H1 (cell line): ENCODE data around the gene TRAPPC12. TPM values are rescaled to one million over a fixed set of nuclear protein-coding genes. Genes with fewer than 3 reads are reported as not detected.
"Not testable (repeated sequence)": the region's sequence is repeated elsewhere in the genome, so short reads cannot be mapped to it uniquely, and the experiment has no call there.

Experiments
- CTCF ChIA-PET: fragments of 300-600 bp; sonication (Branson Sonifier 250); formaldehyde crosslinking; loops from one replicate; lab custom pipeline; 2021; ENCODE audit not compliant: partially characterized antibody; lab: Charles Lee
- POLR2A ChIA-PET: fragments of 300-600 bp; sonication (Branson Sonifier 250); formaldehyde crosslinking; loops from one replicate; lab custom pipeline; 2021; ENCODE audit warnings: inconsistent platforms; ENCODE audit not compliant: partially characterized antibody; lab: Charles Lee
- DNase-seq, 2 experiments: peaks; one replicate each; pipeline versions ENCODE4 v3.0.0 to v3.0.0-alpha.2; 2010 to 2022; ENCODE audit warnings: low spot score in 2 of 2, low read depth in 1 of 2, mixed read lengths in 1 of 2
- FAIRE-seq: peaks from 2 replicates; lab custom pipeline; 2011; peaks lifted over from hg19 to GRCh38; lab: Jason Lieb, UNC
- H2AFZ ChIP-seq: 2 replicates; pipeline ENCODE4 v1.8.1; 2012; ENCODE audit warnings: low read length, inconsistent platforms
- H2AK5ac ChIP-seq: 2 replicates; pipeline ENCODE4 v1.6.1; 2013; ENCODE audit warnings: low read depth, low read length
- H2BK120ac ChIP-seq: replicated peaks from 2 replicates; pipeline ENCODE3; 2013; ENCODE audit warnings: low read depth, low read length, inconsistent platforms
- H2BK12ac ChIP-seq: 2 replicates; pipeline ENCODE4 v1.6.1; 2013; ENCODE audit warnings: low read depth, low read length
- H2BK15ac ChIP-seq: 2 replicates; pipeline ENCODE4 v1.6.1; 2013; ENCODE audit warnings: low read length
- H2BK20ac ChIP-seq: 2 replicates; pipeline ENCODE4 v1.6.1; 2013; ENCODE audit warnings: low read length
- H2BK5ac ChIP-seq: 2 replicates; pipeline ENCODE4 v1.6.1; 2013; ENCODE audit warnings: low read depth, low read length
- H3K14ac ChIP-seq: 2 replicates; pipeline ENCODE4 v1.6.1; 2013; ENCODE audit warnings: inconsistent platforms; ENCODE audit not compliant: insufficient read length
- H3K18ac ChIP-seq: 2 replicates; pipeline ENCODE4 v1.6.1; 2013; ENCODE audit warnings: low read length; ENCODE audit errors: extremely low read depth
- H3K23ac ChIP-seq: 2 replicates; pipeline ENCODE4 v1.6.1; 2013; ENCODE audit warnings: inconsistent platforms; ENCODE audit not compliant: insufficient read length
- H3K23me2 ChIP-seq: 2 replicates; pipeline ENCODE4 v1.6.1; 2013; ENCODE audit warnings: low read depth, low read length
- H3K27ac ChIP-seq: 2 replicates; pipeline ENCODE4 v1.6.1; 2011; ENCODE audit warnings: low read depth, low read length, inconsistent platforms
- H3K27me3 ChIP-seq, 4 experiments: replicated peaks in 1 of 4; 1 replicate in 1 of 4; 2 replicates in 3 of 4; pipeline versions ENCODE4 v1.6.1 to v1.8.1; 2011 to 2013; ENCODE audit warnings: low read length in 3 of 4, mild to moderate bottlenecking in 3 of 4, inconsistent platforms in 2 of 4, mixed read lengths in 2 of 4, moderate library complexity in 1 of 4; ENCODE audit not compliant: control insufficient read depth in 3 of 4, insufficient read depth in 3 of 4; ENCODE audit errors: extremely low read depth in 1 of 4
- H3K36me3 ChIP-seq, 4 experiments: 2 replicates each; pipeline versions ENCODE4 v1.6.1 to v1.8.1; 2011 to 2013; ENCODE audit warnings: mild to moderate bottlenecking in 4 of 4, low read length in 3 of 4, moderate library complexity in 2 of 4, control low read depth in 1 of 4, inconsistent platforms in 1 of 4; ENCODE audit not compliant: insufficient read depth in 4 of 4, control insufficient read depth in 2 of 4
- H3K4ac ChIP-seq: replicated peaks from 2 replicates; pipeline ENCODE3; 2013; ENCODE audit warnings: low read length, low read depth, mixed read lengths, inconsistent platforms; ENCODE audit not compliant: insufficient read length
- H3K4me1 ChIP-seq, 4 experiments: replicated peaks in 1 of 4; 1 replicate in 1 of 4; 2 replicates in 3 of 4; pipeline versions ENCODE4 v1.6.1 to v1.8.1; 2011 to 2013; ENCODE audit warnings: low read length in 3 of 4, inconsistent platforms in 2 of 4, mixed read lengths in 1 of 4; ENCODE audit not compliant: insufficient read depth in 4 of 4, control insufficient read depth in 3 of 4
- H3K4me2 ChIP-seq, 2 experiments: 2 replicates each; pipeline versions ENCODE4 v1.6.1 to v1.8.1; 2011 to 2013; ENCODE audit warnings: low read depth in 2 of 2, low read length in 2 of 2, control low read depth in 1 of 2, inconsistent platforms in 1 of 2, mild to moderate bottlenecking in 1 of 2; ENCODE audit not compliant: insufficient read depth in 1 of 2
- H3K4me3 ChIP-seq, 4 experiments: fragments of 200-600, 300-600 bp in 1 of 4; sonication (generic), shearing (Covaris generic), sonication (Bioruptor Twin) in 1 of 4; 2 replicates each; pipeline versions ENCODE4 v1.5.1 to v1.8.1; 2011 to 2016; ENCODE audit warnings: low read length in 4 of 4, low read depth in 3 of 4, control low read depth in 2 of 4, inconsistent platforms in 2 of 4, mild to moderate bottlenecking in 2 of 4, mixed read lengths in 1 of 4, moderate library complexity in 1 of 4; ENCODE audit not compliant: insufficient read depth in 2 of 4; ENCODE audit errors: extremely low read depth in 1 of 4
- H3K56ac ChIP-seq: replicated peaks from 2 replicates; pipeline ENCODE3; 2013; ENCODE audit warnings: low read depth, mild to moderate bottlenecking, mixed read lengths, low read length, inconsistent platforms; ENCODE audit not compliant: insufficient read length
- H3K79me1 ChIP-seq: 2 replicates; pipeline ENCODE4 v1.6.1; 2013; ENCODE audit warnings: low read depth, low read length, control low read depth
- H3K79me2 ChIP-seq, 2 experiments: 2 replicates each; pipeline versions ENCODE4 v1.6.1 to v1.8.1; 2012 to 2013; ENCODE audit warnings: low read length in 2 of 2, mild to moderate bottlenecking in 2 of 2, inconsistent platforms in 1 of 2; ENCODE audit not compliant: insufficient read depth in 2 of 2, control insufficient read depth in 1 of 2
- H3K9ac ChIP-seq, 4 experiments: replicated peaks in 1 of 4; 1 replicate in 1 of 4; 2 replicates in 3 of 4; pipeline versions ENCODE4 v1.6.1 to v1.8.1; 2011 to 2013; ENCODE audit warnings: low read depth in 3 of 4, low read length in 3 of 4, control low read depth in 2 of 4, mild to moderate bottlenecking in 2 of 4, moderate library complexity in 2 of 4, inconsistent platforms in 1 of 4; ENCODE audit errors: extremely low read depth in 1 of 4
- H3K9me3 ChIP-seq, 2 experiments: 2 replicates each; pipeline versions ENCODE4 v1.6.1 to v1.8.1; 2012 to 2013; ENCODE audit warnings: mild to moderate bottlenecking in 2 of 2, moderate library complexity in 2 of 2, control low read depth in 1 of 2, inconsistent platforms in 1 of 2, low read depth in 1 of 2, low read length in 1 of 2, mixed read lengths in 1 of 2; ENCODE audit not compliant: insufficient read depth in 2 of 2
- H4K20me1 ChIP-seq, 2 experiments: replicated peaks in 1 of 2; 2 replicates each; pipeline versions ENCODE3 to v1.8.1; 2011 to 2013; ENCODE audit warnings: inconsistent platforms in 2 of 2, low read length in 2 of 2, mild to moderate bottlenecking in 1 of 2; ENCODE audit not compliant: insufficient read depth in 2 of 2, control insufficient read depth in 1 of 2
- H4K5ac ChIP-seq: 2 replicates; pipeline ENCODE4 v1.6.1; 2013; ENCODE audit warnings: low read length, low read depth, mixed read lengths, inconsistent platforms; ENCODE audit not compliant: insufficient read length
- H4K8ac ChIP-seq: 2 replicates; pipeline ENCODE4 v1.8.0; 2013; ENCODE audit warnings: mild to moderate bottlenecking, moderate library complexity, low read length, inconsistent platforms; ENCODE audit not compliant: insufficient read depth; ENCODE audit errors: extremely low read depth
- H4K91ac ChIP-seq: replicated peaks from 2 replicates; pipeline ENCODE3; 2013; ENCODE audit warnings: low read length, mixed read lengths, inconsistent platforms; ENCODE audit not compliant: insufficient read length
- WGBS, 2 experiments: shearing (Covaris generic) in 1 of 2; methylation state at CpG; one replicate each; pipeline versions ENCODE4 v1.1.6 to v1.1.7; 2013 to 2015; ENCODE audit warnings: low lambda C conversion rate in 2 of 2, mixed read lengths in 2 of 2, inconsistent platforms in 1 of 2, low coverage in 1 of 2, missing lambda C conversion rate in 1 of 2; ENCODE audit not compliant: insufficient replicate concordance in 2 of 2, insufficient coverage in 1 of 2, insufficient read length in 1 of 2; ENCODE audit errors: extremely low coverage in 1 of 2, missing lambda C conversion rate in 1 of 2; 5-methylcytosine and 5-hydroxymethylcytosine counted together
- polyA plus RNA-seq, 7 experiments: library from polyadenylated mRNA; depleted of rRNA in 3 of 7; stranded (reverse) in 5 of 7; unstranded in 2 of 7; fragments of >200 nt in 5 of 7; fragments of 200-250 nt in 2 of 7; gene quantifications; 1 replicate in 5 of 7; 2 replicates in 1 of 7; 4 replicates in 1 of 7; pipeline versions ENCODE4 v1.2.1 to v1.2.3, GENCODE V29; 2011 to 2013; ENCODE audit warnings: missing spikeins in 2 of 7, mixed read lengths in 2 of 7
- total RNA-seq: library from RNA; stranded (reverse); fragmentation: NEBNext Ultra II Directional; extraction: Animal tissue kit (Norgen Biotek cat#: 25700); gene quantifications from 2 replicates; pipeline ENCODE4 v1.2.1, GENCODE V29; 2021

The TRAPPC12 gene
- total and polyA plus RNA-seq, 2 of the 8 experiments (the other 6 are each of a cell fraction or from before 2014, with no cell fraction given): 35.0 to 67.3 TPM

DNA sequence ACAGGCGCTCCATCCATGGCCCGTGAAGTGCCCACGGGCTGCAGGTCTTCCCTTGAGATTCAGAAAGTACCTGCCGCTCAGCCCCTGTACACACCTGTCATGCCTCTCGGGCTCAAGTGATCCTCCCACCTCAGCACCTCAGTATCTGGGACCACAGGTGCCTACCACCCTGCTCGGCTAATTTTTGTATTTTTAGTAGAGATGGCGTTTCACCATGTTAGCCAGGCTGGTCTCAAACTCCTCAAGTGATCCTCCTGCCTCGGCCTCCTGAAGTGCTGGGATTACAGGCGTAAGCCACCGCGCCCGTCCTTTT lies 112.9 kb downstream of the TRAPPC12 start:
- not testable (repeated sequence) for H3K79me1 ChIP-seq, H3K14ac ChIP-seq, H3K23me2 ChIP-seq, H2AK5ac ChIP-seq, H4K5ac ChIP-seq, H2BK12ac ChIP-seq, H2BK5ac ChIP-seq, H3K56ac ChIP-seq, H2AFZ ChIP-seq, FAIRE-seq, H2BK15ac ChIP-seq, DNase-seq, H4K91ac ChIP-seq, H4K20me1 ChIP-seq, H3K36me3 ChIP-seq, H3K4me2 ChIP-seq, H4K8ac ChIP-seq, H3K18ac ChIP-seq, H2BK120ac ChIP-seq, H3K4ac ChIP-seq, H3K4me1 ChIP-seq, H3K23ac ChIP-seq, H3K79me2 ChIP-seq, H2BK20ac ChIP-seq, H3K27me3 ChIP-seq, H3K4me3 ChIP-seq, H3K27ac ChIP-seq, H3K9me3 ChIP-seq, H3K9ac ChIP-seq
- POLR2A ChIA-PET: interaction anchor here (2.0 kb wide), 1 partner anchor 13 kb away, joined by 9 read pairs; no protein-coding TSS in a partner anchor
- CTCF ChIA-PET: interaction anchor here (1.9 kb wide), 1 partner anchor 68 kb away, joined by 6 read pairs; no protein-coding TSS in a partner anchor
- 89% methylated on average over 12 of the region's 12 CpGs; no CpG with 5 or more reads in 1 of the 2 experiments for WGBS, 2 experiments
